HG03521 (cell line): ENCODE data around the gene POLRMT.
"Not testable (repeated sequence)": the region's sequence is repeated elsewhere in the genome, so short reads cannot be mapped to it uniquely, and the experiment has no call there.

Experiments used
- ATAC-seq: cut with Tn5 transposase; IDR thresholded peaks from one replicate; pipeline ENCODE4 v1.9.1; 2021; ENCODE audit warnings: mild to moderate bottlenecking, moderate library complexity; ENCODE audit not compliant: unreplicated experiment

Gene POLRMT

GRCh38 chr19:596263-596655 lies 37.1 kb downstream of the POLRMT start:
- no peak for ATAC-seq

- no peak for ATAC-seq
These were observed 37.7 kb downstream of the POLRMT start for GRCh38 chr19:595326-596262.

- no peak for ATAC-seq
These were observed 39.0 kb downstream of the POLRMT start for GRCh38 chr19:594265-594870.

- no peak for ATAC-seq
These were observed 39.8 kb downstream of the POLRMT start for GRCh38 chr19:593505-593904.

- ATAC-seq: no peak
These were observed 40.3 kb downstream of the POLRMT start for GRCh38 chr19:593055-593454.

- no peak for ATAC-seq
These were observed 41.2 kb downstream of the POLRMT start for GRCh38 chr19:592101-592500.

GRCh38 chr19:591099-591958 lies 42.0 kb downstream of the POLRMT start:
- ATAC-seq: no peak

- no peak for ATAC-seq
These were observed 42.6 kb downstream of the POLRMT start for GRCh38 chr19:590750-591098.

GRCh38 chr19:590396-590745 lies 43.0 kb downstream of the POLRMT start:
- no peak for ATAC-seq

- no peak for ATAC-seq
These were observed 43.5 kb downstream of the POLRMT start, which contains the start of gene HCN2 for GRCh38 chr19:589693-590395. TSS of gene HCN2 (plus strand) at chr19:589881. CDS start at chr19:589946, 65 bp downstream.

- ATAC-seq: no peak
These were observed 44.3 kb downstream of the POLRMT start for GRCh38 chr19:588741-589692.

- ATAC-seq: no peak
These were observed 45.1 kb downstream of the POLRMT start for GRCh38 chr19:588093-588740.

- no peak for ATAC-seq
These were observed 47.7 kb downstream of the POLRMT start for GRCh38 chr19:585551-586110.

- ATAC-seq: not testable (repeated sequence)
These were observed 48.2 kb downstream of the POLRMT start for GRCh38 chr19:585146-585545.

GRCh38 chr19:584240-585001 lies 48.9 kb downstream of the POLRMT start:
- no peak for ATAC-seq

- ATAC-seq: no peak
These were observed 49.4 kb downstream of the POLRMT start for GRCh38 chr19:583968-584239.

GRCh38 chr19:583198-583967 lies 50.0 kb downstream of the POLRMT start:
- no peak for ATAC-seq
